IMR-90 (cell line): Measurements from ENCODE around the gene S100A3. TPM values are rescaled to one million over a fixed set of nuclear protein-coding genes. Genes with fewer than 3 reads are reported as not detected.

Experiments
- ATAC-seq: fragments of 200-7000 bp; cut with Tn5 transposase; 2 replicates; pipeline ENCODE4 v1.9.1; 2020; ENCODE audit warnings: low read depth, mild to moderate bottlenecking, moderate library complexity
- Bru-seq: library from RNA; stranded (reverse); fragments of 400-500 nt; gene quantifications from one replicate; lab custom pipeline; 2021; lab: Mats Ljungman, UMichigan
- BruChase-seq, 2 experiments: library from RNA; stranded (reverse); fragments of 400-500 nt; gene quantifications; one replicate each; lab custom pipeline; 2021; lab: Mats Ljungman, UMichigan
- BruUV-seq: library from RNA; stranded (reverse); fragments of 400-500 nt; replicated peaks from 2 replicates; lab custom pipeline; 2021; lab: Mats Ljungman, UMichigan
- CTCF ChIA-PET: fragments of 300-600 bp; formaldehyde crosslinking; extraction: SDS; loops from one replicate; lab custom pipeline; 2021; ENCODE audit warnings: antibody characterized with exemption; lab: Yijun Ruan, JAX
- POLR2A ChIA-PET: fragments of 300-600 bp; sonication (Branson Sonifier 250); formaldehyde crosslinking; loops from one replicate; lab custom pipeline; 2022; ENCODE audit warnings: antibody characterized with exemption; ENCODE audit not compliant: unreplicated experiment; lab: Charles Lee
- DNase-seq: peaks from one replicate; pipeline ENCODE4 v3.0.0; 2013
- H2AFZ ChIP-seq: replicated peaks from 2 replicates; pipeline ENCODE3; 2013; ENCODE audit warnings: low read length, mild to moderate bottlenecking; ENCODE audit not compliant: poor library complexity
- H2AK5ac ChIP-seq: 2 replicates; pipeline ENCODE4 v1.6.1; 2013; ENCODE audit warnings: low read depth, low read length, inconsistent platforms
- H2AK9ac ChIP-seq: replicated peaks from 2 replicates; pipeline ENCODE3; 2013; ENCODE audit warnings: mild to moderate bottlenecking, low read depth, low read length, moderate library complexity; ENCODE audit not compliant: poor library complexity
- H2BK120ac ChIP-seq: 2 replicates; pipeline ENCODE4 v1.6.1; 2013; ENCODE audit warnings: low read depth, low read length, inconsistent platforms
- H2BK15ac ChIP-seq: 3 replicates; pipeline ENCODE4 v1.6.1; 2013; ENCODE audit warnings: low read depth, low read length, inconsistent platforms
- H2BK20ac ChIP-seq: 2 replicates; pipeline ENCODE4 v1.6.1; 2013; ENCODE audit warnings: low read depth, mild to moderate bottlenecking, inconsistent platforms, low read length, moderate library complexity
- H2BK5ac ChIP-seq: 2 replicates; pipeline ENCODE4 v1.6.1; 2013; ENCODE audit warnings: mild to moderate bottlenecking, low read depth, low read length, inconsistent platforms; ENCODE audit not compliant: poor library complexity, severe bottlenecking
- H3K14ac ChIP-seq: replicated peaks from 2 replicates; pipeline ENCODE4 v1.6.1; 2013; ENCODE audit warnings: low read depth, low read length, inconsistent platforms
- H3K18ac ChIP-seq: 2 replicates; pipeline ENCODE4 v1.6.1; 2013; ENCODE audit warnings: low read depth, low read length, control low read depth
- H3K23ac ChIP-seq: 2 replicates; pipeline ENCODE4 v1.6.1; 2013; ENCODE audit warnings: low read depth, low read length, inconsistent platforms
- H3K27ac ChIP-seq: 2 replicates; pipeline ENCODE4 v1.5.1; 2013; ENCODE audit warnings: mild to moderate bottlenecking, control low read depth, low read length; ENCODE audit not compliant: insufficient read depth
- H3K27me3 ChIP-seq: 2 replicates; pipeline ENCODE4 v1.6.1; 2013; ENCODE audit warnings: low read length; ENCODE audit not compliant: control insufficient read depth, insufficient read depth
- H3K36me3 ChIP-seq: 2 replicates; pipeline ENCODE4 v1.6.1; 2013; ENCODE audit warnings: low read length, mixed read lengths; ENCODE audit not compliant: control insufficient read depth, insufficient read depth
- H3K4ac ChIP-seq: 2 replicates; pipeline ENCODE4 v1.6.1; 2013; ENCODE audit warnings: low read depth, low read length, inconsistent platforms
- H3K4me1 ChIP-seq: 2 replicates; pipeline ENCODE4 v1.6.1; 2013; ENCODE audit warnings: low read length, mixed read lengths; ENCODE audit not compliant: control insufficient read depth, insufficient read depth
- H3K4me2 ChIP-seq: 2 replicates; pipeline ENCODE4 v1.6.1; 2013; ENCODE audit warnings: low read depth, mild to moderate bottlenecking, control low read depth, low read length, moderate library complexity
- H3K4me3 ChIP-seq: 2 replicates; pipeline ENCODE4 v1.5.1; 2013; ENCODE audit warnings: low read depth, mild to moderate bottlenecking, control low read depth, low read length, moderate library complexity; ENCODE audit not compliant: insufficient read depth
- H3K56ac ChIP-seq: 2 replicates; pipeline ENCODE4 v1.6.1; 2013; ENCODE audit warnings: low read length, inconsistent platforms; ENCODE audit not compliant: insufficient read depth; ENCODE audit errors: extremely low read depth
- H3K79me1 ChIP-seq, 2 experiments: 2 replicates each; pipeline ENCODE4 v1.6.1; 2013; ENCODE audit warnings: low read length in 2 of 2, inconsistent platforms in 1 of 2, low read depth in 1 of 2
- H3K9ac ChIP-seq: 2 replicates; pipeline ENCODE4 v1.6.1; 2013; ENCODE audit warnings: low read depth, low read length, control low read depth
- H3K9me1 ChIP-seq: 2 replicates; pipeline ENCODE4 v1.6.1; 2013; ENCODE audit warnings: low read length, inconsistent platforms; ENCODE audit not compliant: insufficient read depth
- H3K9me3 ChIP-seq: 2 replicates; pipeline ENCODE4 v1.6.1; 2013; ENCODE audit warnings: low read length; ENCODE audit not compliant: control insufficient read depth, insufficient read depth
- H4K20me1 ChIP-seq: 2 replicates; pipeline ENCODE4 v1.6.1; 2013; ENCODE audit warnings: low read length, inconsistent platforms; ENCODE audit not compliant: insufficient read depth
- H4K5ac ChIP-seq: 2 replicates; pipeline ENCODE4 v1.6.1; 2013; ENCODE audit warnings: mild to moderate bottlenecking, low read depth, low read length, control low read depth
- H4K8ac ChIP-seq, 2 experiments: 2 replicates each; pipeline ENCODE4 v1.6.1; 2013; ENCODE audit warnings: low read depth in 2 of 2, low read length in 2 of 2, control low read depth in 1 of 2, inconsistent platforms in 1 of 2
- H4K91ac ChIP-seq: 2 replicates; pipeline ENCODE4 v1.6.1; 2013; ENCODE audit warnings: low read depth, low read length, inconsistent platforms; ENCODE audit not compliant: insufficient read depth
- CTCF ChIP-seq: conservative IDR thresholded peaks from 2 replicates; pipeline ENCODE4 v1.5.1; 2012; ENCODE audit warnings: mild to moderate bottlenecking, low read depth, low read length, improper control_type of control experiment
- FOS ChIP-seq: fragments of 150-350 bp; IDR thresholded peaks from 2 replicates; pipeline ENCODE4 v1.6.1; 2016; ENCODE audit warnings: low read depth, low read length
- MAZ ChIP-seq: IDR thresholded peaks from 2 replicates; pipeline ENCODE4 v1.6.1; 2012; ENCODE audit warnings: low read depth, mild to moderate bottlenecking, low read length, improper control_type of control experiment, moderate library complexity, borderline replicate concordance
- MXI1 ChIP-seq: IDR thresholded peaks from 2 replicates; pipeline ENCODE4 v1.6.1; 2012; ENCODE audit warnings: low read depth, mild to moderate bottlenecking, low read length, moderate library complexity, borderline replicate concordance
- POLR2A ChIP-seq: IDR thresholded peaks from 2 replicates; pipeline ENCODE4 v1.6.1; 2012; ENCODE audit warnings: mild to moderate bottlenecking, low read depth, low read length
- RAD21 ChIP-seq: IDR thresholded peaks from 2 replicates; pipeline ENCODE4 v1.6.1; 2012; ENCODE audit warnings: low read length, improper control_type of control experiment
- RCOR1 ChIP-seq: IDR thresholded peaks from 2 replicates; pipeline ENCODE4 v1.6.1; 2012; ENCODE audit warnings: mild to moderate bottlenecking, low read length, improper control_type of control experiment; ENCODE audit not compliant: insufficient replicate concordance
- RFX5 ChIP-seq: IDR thresholded peaks from 2 replicates; pipeline ENCODE4 v1.8.0; 2012; ENCODE audit warnings: low read depth, mild to moderate bottlenecking, low read length, moderate library complexity
- SMC3 ChIP-seq: fragments of 150-350 bp; IDR thresholded peaks from 2 replicates; pipeline ENCODE4 v1.6.1; 2016; ENCODE audit warnings: low read depth, mild to moderate bottlenecking, antibody characterized with exemption, low read length, moderate library complexity
- USF2 ChIP-seq: fragments of 150-350 bp; IDR thresholded peaks from 2 replicates; pipeline ENCODE4 v1.6.1; 2017; ENCODE audit warnings: mild to moderate bottlenecking, antibody characterized with exemption, low read length, low read depth
- WGBS, 2 experiments: methylation state at CpG; one replicate each; pipeline versions ENCODE4 v1.1.5 to v1.1.7; 2013; ENCODE audit warnings: missing lambda C conversion rate in 2 of 2; ENCODE audit not compliant: insufficient read length in 1 of 2; ENCODE audit errors: extremely low coverage in 2 of 2; 5-methylcytosine and 5-hydroxymethylcytosine counted together
- dilution Hi-C: fragments of 300-500 bp; cut with HindIII; formaldehyde crosslinking; loops from one replicate; pipeline ENCODE4 v1.14.3; 2018; ENCODE audit warnings: low sequenced_read_pairs; ENCODE audit not compliant: unreplicated experiment
- in situ Hi-C: fragments of 300-500 bp; cut with MboI; formaldehyde crosslinking; loops from 3 replicates; pipeline ENCODE4 v1.14.3; 2019; ENCODE audit warnings: low sequenced_read_pairs, inconsistent platforms, mixed read lengths
- intact Hi-C: fragments of 100-400 bp; cut with micrococcal nuclease; formaldehyde crosslinking; loops from 2 replicates; pipeline ENCODE4 v1.10.0; 2022
- long read RNA-seq: library from polyadenylated mRNA; unstranded; transcript quantifications from one replicate; pipeline ENCODE4 v2.0.0, GENCODE V29; 2021; ENCODE audit not compliant: unreplicated experiment
- polyA plus RNA-seq, 3 experiments: library from polyadenylated mRNA; depleted of rRNA; stranded (reverse); fragments of >200 nt; gene quantifications; 2 replicates each; pipeline ENCODE4 v1.2.3, GENCODE V29; 2012; ENCODE audit warnings: low replicate concordance in 1 of 3
- total RNA-seq: library from RNA; depleted of rRNA; stranded (reverse); fragments of >200 nt; gene quantifications from 2 replicates; pipeline ENCODE4 v1.2.3, GENCODE V29; 2012; rRNA removed

S100A3 gene, protein sequence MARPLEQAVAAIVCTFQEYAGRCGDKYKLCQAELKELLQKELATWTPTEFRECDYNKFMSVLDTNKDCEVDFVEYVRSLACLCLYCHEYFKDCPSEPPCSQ
- total RNA-seq (1.4 and 2.9 TPM in 2 replicates), polyA plus RNA-seq (2012; rRNA removed) (4.5 and 6.2 TPM in 2 replicates), Bru-seq, nascent RNA (percentile 20 among the genes with signal in this experiment), BruChase-seq, experiment 1, labeled RNA remaining after a 6-hour chase (not detected), BruChase-seq, experiment 2, labeled RNA remaining after a 2-hour chase (percentile 16 among the genes with signal in this experiment)
- 5.1 and 8.9 TPM in 2 replicates for polyA plus RNA-seq (2012; cell fraction: cytosol; rRNA removed)
- polyA plus RNA-seq (2012; cell fraction: nucleus; rRNA removed; ENCODE audit: low replicate concordance) = 3.3 and 5.1 TPM in 2 replicates
- long read RNA-seq, partial matches to known transcripts = 0 of 1 reads
- long read RNA-seq, other reads (novel, unspliced or antisense) = 0 of 1 reads

DNA sequence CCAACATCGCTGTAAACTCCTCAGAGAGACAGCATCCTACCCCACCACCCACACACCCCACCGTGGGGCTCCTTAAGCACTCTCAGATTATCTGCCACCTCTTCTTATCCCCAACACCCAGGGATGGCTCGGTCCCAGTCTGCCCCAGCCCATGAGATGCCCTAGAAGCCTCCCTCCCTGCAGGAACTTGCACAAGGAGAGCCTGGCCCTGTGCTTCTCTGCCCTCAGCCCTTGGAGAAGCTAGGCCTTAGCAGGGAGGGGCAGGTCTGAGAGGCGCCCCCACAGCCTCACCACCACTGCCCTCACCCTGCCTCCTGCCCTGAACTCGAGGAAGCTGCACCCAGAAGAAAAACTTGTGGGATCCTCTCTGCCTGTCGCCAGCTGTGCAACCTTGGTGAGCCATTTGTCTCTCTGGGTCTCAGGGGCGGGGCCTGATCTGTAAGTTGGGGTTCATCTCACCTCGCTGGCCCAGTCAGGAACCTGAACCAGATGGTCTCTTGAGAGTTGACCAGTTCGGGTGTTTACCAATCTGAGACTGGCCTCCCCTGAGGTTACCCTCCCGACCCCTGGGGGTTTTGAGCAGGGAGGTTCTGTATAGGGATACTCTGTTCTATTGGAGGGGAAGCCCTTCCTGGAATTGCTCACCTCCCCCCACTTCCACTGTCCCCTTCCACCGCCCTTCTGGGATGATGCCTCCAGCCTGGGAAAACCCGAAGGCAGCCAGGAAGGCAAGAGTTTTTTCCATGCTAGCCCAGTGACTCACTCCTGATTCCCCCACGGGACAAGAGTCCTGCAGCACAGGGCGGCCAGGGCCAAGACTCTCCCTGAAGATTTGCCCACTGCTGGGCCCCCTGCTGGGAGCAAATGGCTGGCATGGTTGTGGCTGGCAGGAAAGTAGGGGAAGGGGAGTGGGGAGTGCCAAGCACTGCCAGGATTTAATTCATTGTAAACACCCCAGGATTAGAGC is at the start of gene S100A3:
Gene S100A3 (minus strand): TSS at position 537 of the 967 bp plus-strand sequence. CDS start 773 bp downstream, outside the sequence.
- no peaks in the 10 kb centered on the region for H3K36me3 ChIP-seq
- H4K5ac ChIP-seq = peak within 1 kb of the TSS; percentile 77
- peaks cover 0 to 38% of the 10 kb centered on the region in 2 experiments; a peak in 3 of 4 replicates for H3K79me1 ChIP-seq
- peak within 1 kb of the TSS; percentile 22 for H3K9ac ChIP-seq
- TF ChIP-seq MAZ (peak; percentile 63; the same call in 1 of the 2 replicates), CTCF (peak; percentile 29; the same call in 1 of the 2 replicates), MXI1 (no peak), SMC3 (peak; percentile 39), POLR2A (no peak), RFX5 (no peak), RAD21 (peak; percentile 34; the same call in 1 of the 2 replicates), RCOR1 (peak; percentile 57), USF2 (peak; percentile 16; the same call in 1 of the 2 replicates), FOS (peak; percentile 85)
- peak within 1 kb of the TSS; percentile 80; the same call in 1 of the 2 replicates for H3K23ac ChIP-seq
- H3K4me2 ChIP-seq = peak within 1 kb of the TSS; percentile 16; the same call in 1 of the 2 replicates
- intact Hi-C loops = loop anchor here (2.0 kb wide), 1 partner anchor 18 kb away; no protein-coding TSS in a partner anchor
- H2BK120ac ChIP-seq = peak within 1 kb of the TSS; percentile 97
- peak within 1 kb of the TSS; percentile 96 for H3K4ac ChIP-seq
- peak within 1 kb of the TSS; percentile 66 for H3K27ac ChIP-seq
- ChIA-PET POLR2A (interaction anchor here (0.6 to 1.6 kb wide), 2 partner anchors 13 to 15 kb away, joined by 3 to 4 read pairs; partner anchors contain the start of gene S100A6), CTCF (interaction anchor here (0.7 kb wide), 1 partner anchor 36 kb away, joined by 3 read pairs; no protein-coding TSS in a partner anchor)
- H3K27me3 ChIP-seq = no peaks in the 10 kb centered on the region
- H2BK5ac ChIP-seq = peak within 1 kb of the TSS; percentile 77
- dilution Hi-C loops = no loop called here
- no peaks in the 10 kb centered on the region for H3K9me3 ChIP-seq
- H2AK5ac ChIP-seq = peak within 1 kb of the TSS; percentile 96
- DNase-seq (peak; percentile 91), ATAC-seq (peak; percentile 60)
- H3K56ac ChIP-seq = peak within 1 kb of the TSS; percentile 40
- peak within 1 kb of the TSS; percentile 94 for H2BK20ac ChIP-seq
- H3K14ac ChIP-seq = peak within 1 kb of the TSS; percentile 91
- H4K91ac ChIP-seq = peak within 1 kb of the TSS; percentile 93
- H2AK9ac ChIP-seq = peak within 1 kb of the TSS; percentile 96
- H3K18ac ChIP-seq = peak within 1 kb of the TSS; percentile 77
- peaks cover 65% of the 10 kb centered on the region for H3K9me1 ChIP-seq
- peaks cover 49% of the 10 kb centered on the region for H3K4me1 ChIP-seq
- H2AFZ ChIP-seq = peak within 1 kb of the TSS; percentile 83
- H3K4me3 ChIP-seq = no peak within 1 kb of the TSS
- in situ Hi-C loops = loop anchor here (25.0 kb wide), 1 partner anchor 413 kb away; the partner anchor contains the start of genes CREB3L4, CRTC2 and SLC39A1
- no peaks in the 10 kb centered on the region for H4K20me1 ChIP-seq
- H2BK15ac ChIP-seq = peak within 1 kb of the TSS; percentile 90; the same call in 2 of the 3 replicates
- peak within 1 kb of the TSS; percentile 81 to 87 for H4K8ac ChIP-seq
- WGBS, 2 experiments = 82% methylated on average over 5 of the region's 14 CpGs; no CpG with 5 or more reads in 1 of the 2 experiments
- no TSS peak for BruUV-seq
